ENCODE data around the gene UFSP1.

GRCh38 chr7:100873599-100874299 is 15.8 kb downstream of the UFSP1 start:
- TF ChIP-seq CTCF (conservative IDR thresholded peaks at IDR 0.05 in 1 of 2, IDR thresholded peaks at IDR 0.05 in 1 of 2; ENCODE audit: extremely low read depth in 1 of 2, insufficient read depth in 1 of 2, low read depth in 1 of 2, low read length in 2 of 2) (no peak), EZH2 (IDR thresholded peaks at IDR 0.05; ENCODE audit: borderline replicate concordance, low read length) (no peak)

Measured in mammary epithelial cell (primary cell).